ENCODE measurements around the gene TRAP1. TPM values are rescaled to one million over a fixed set of nuclear protein-coding genes. Genes with fewer than 3 reads are reported as not detected.

The TRAP1 gene
- total and polyA plus RNA-seq, 4 donors: 78.3 to 148 (median 112) TPM

DNA sequence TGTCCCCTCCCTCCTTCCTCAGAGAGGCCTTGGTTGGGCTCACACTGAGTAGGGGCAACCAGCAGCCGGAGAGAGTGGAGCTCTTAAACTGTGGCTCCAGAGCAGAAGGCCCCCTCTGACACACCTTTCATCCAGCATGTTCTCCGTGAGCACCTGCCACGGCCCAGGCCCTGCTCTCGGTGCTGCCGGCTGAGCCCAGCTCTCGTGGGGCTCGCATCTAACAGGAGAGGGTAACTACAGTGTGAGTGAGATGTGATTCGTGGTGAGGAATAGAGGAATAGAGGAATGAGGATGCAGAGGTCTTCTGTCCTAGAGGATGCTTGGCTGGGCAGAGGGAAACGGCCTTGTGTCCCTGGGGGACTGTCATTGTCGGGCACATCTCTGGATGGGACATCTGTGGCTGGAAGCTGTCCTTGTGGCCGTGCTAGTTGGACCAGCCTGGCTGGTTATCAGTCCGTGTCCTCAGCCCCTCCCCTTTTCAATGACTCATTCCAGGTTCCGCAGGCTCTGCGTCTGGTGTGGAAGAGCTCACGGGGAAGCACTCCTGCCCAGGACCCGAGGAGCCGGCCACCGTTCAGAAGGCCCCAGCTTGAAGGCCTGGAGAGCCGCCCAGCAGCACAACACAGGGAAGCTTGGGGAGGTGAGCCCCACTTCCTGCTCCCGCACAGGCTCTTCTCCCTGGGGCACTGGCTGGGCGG lies 74.8 kb downstream of the TRAP1 start:
- Histone ChIP-seq H3K36me3 (ENCODE audit: control insufficient read depth in 4 of 4, insufficient read depth in 3 of 4, low read depth in 1 of 4, low read length in 3 of 4) (peaks cover 0 to 8% (median under 1%) of the 10 kb centered on the region in 4 donors), H3K27me3 (ENCODE audit: control insufficient read depth in 4 of 4, insufficient read depth in 4 of 4, low read length in 3 of 4) (no peaks in the 10 kb centered on the region), H3K9me3 (ENCODE audit: control insufficient read depth in 4 of 4, low read length in 3 of 4) (no peaks in the 10 kb centered on the region), H3K4me3 (ENCODE audit: low read depth in 1 of 3, low read length in 3 of 3) (no peak overlapping the region), H3K27ac (ENCODE audit: low read depth in 1 of 2, low read length in 2 of 2) (no peak overlapping the region), H3K4me1 (ENCODE audit: control insufficient read depth in 4 of 4, insufficient read depth in 4 of 4, low read length in 3 of 4) (peaks cover 0 to 11% (median 5%) of the 10 kb centered on the region in 4 donors), H3K9ac (ENCODE audit: low read depth in 1 of 2, low read length in 2 of 2) (no peak overlapping the region)
- DNase-seq (ENCODE audit: low spot score): no peak
- 90% methylated on average over 21 of the region's 21 CpGs for WGBS
- TF ChIP-seq, protein P1, sequence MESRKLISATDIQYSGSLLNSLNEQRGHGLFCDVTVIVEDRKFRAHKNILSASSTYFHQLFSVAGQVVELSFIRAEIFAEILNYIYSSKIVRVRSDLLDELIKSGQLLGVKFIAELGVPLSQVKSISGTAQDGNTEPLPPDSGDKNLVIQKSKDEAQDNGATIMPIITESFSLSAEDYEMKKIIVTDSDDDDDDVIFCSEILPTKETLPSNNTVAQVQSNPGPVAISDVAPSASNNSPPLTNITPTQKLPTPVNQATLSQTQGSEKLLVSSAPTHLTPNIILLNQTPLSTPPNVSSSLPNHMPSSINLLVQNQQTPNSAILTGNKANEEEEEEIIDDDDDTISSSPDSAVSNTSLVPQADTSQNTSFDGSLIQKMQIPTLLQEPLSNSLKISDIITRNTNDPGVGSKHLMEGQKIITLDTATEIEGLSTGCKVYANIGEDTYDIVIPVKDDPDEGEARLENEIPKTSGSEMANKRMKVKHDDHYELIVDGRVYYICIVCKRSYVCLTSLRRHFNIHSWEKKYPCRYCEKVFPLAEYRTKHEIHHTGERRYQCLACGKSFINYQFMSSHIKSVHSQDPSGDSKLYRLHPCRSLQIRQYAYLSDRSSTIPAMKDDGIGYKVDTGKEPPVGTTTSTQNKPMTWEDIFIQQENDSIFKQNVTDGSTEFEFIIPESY (IDR thresholded peaks at IDR 0.05): no peak
- TF ChIP-seq CTCF (IDR thresholded peaks at IDR 0.05; ENCODE audit: low read depth, low read length, missing input control) (no peak), HNF4G (IDR thresholded peaks at IDR 0.05) (no peak), YY1 (IDR thresholded peaks at IDR 0.05) (no peak), GABPA (IDR thresholded peaks at IDR 0.05 in 1 of 2, conservative IDR thresholded peaks at IDR 0.05 in 1 of 2) (no peak), NR2F2 (IDR thresholded peaks at IDR 0.05) (no peak), REST (IDR thresholded peaks at IDR 0.05) (no peak), RXRA (IDR thresholded peaks at IDR 0.05) (no peak), RAD21 (IDR thresholded peaks at IDR 0.05) (no peak), TAF1 (conservative IDR thresholded peaks at IDR 0.05) (no peak), JUND (IDR thresholded peaks at IDR 0.05) (no peak), FOXA2 (IDR thresholded peaks at IDR 0.05) (no peak), MAX (IDR thresholded peaks at IDR 0.05) (no peak)
- TF ChIP-seq, protein P2, sequence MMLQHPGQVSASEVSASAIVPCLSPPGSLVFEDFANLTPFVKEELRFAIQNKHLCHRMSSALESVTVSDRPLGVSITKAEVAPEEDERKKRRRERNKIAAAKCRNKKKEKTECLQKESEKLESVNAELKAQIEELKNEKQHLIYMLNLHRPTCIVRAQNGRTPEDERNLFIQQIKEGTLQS (IDR thresholded peaks at IDR 0.05): no peak

Measured in liver (tissue), 9 donors.